Neural cell (in vitro differentiated cells): ENCODE measurements around the gene FAM107B. TPM values are rescaled to one million over a fixed set of nuclear protein-coding genes. Genes with fewer than 3 reads are reported as not detected.

ENCODE experiments used
- H2AFZ ChIP-seq: fragments of 200-600, 300-800 bp; sonication (generic), shearing (Covaris generic); 2 replicates; pipeline ENCODE4 v1.6.0; 2014; ENCODE audit warnings: low read depth, mild to moderate bottlenecking, antibody characterized with exemption, low read length, moderate library complexity
- H3F3A ChIP-seq: fragments of 200-600 bp; shearing (Covaris generic); 2 replicates; pipeline ENCODE4 v1.6.1; 2016; ENCODE audit warnings: mild to moderate bottlenecking, moderate library complexity, mixed read lengths, antibody characterized with exemption, low read length; ENCODE audit not compliant: insufficient read depth, poor library complexity, severe bottlenecking
- H3K27ac ChIP-seq: fragments of 200-600, 300-800 bp; sonication (generic), shearing (Covaris generic); 2 replicates; pipeline ENCODE4 v1.5.1; 2014; ENCODE audit warnings: mild to moderate bottlenecking, low read length, moderate library complexity
- H3K27me3 ChIP-seq: fragments of 300-800, 200-600 bp; sonication (generic), shearing (Covaris generic); 2 replicates; pipeline ENCODE4 v1.6.0; 2014; ENCODE audit warnings: mild to moderate bottlenecking, low read depth, low read length, moderate library complexity; ENCODE audit not compliant: insufficient read depth
- H3K36me3 ChIP-seq: fragments of 300-800, 200-600 bp; sonication (generic), shearing (Covaris generic); 2 replicates; pipeline ENCODE4 v1.5.1; 2014; ENCODE audit warnings: mild to moderate bottlenecking, antibody characterized with exemption, low read length, moderate library complexity; ENCODE audit not compliant: insufficient read depth
- H3K4me2 ChIP-seq: fragments of 300-800, 200-600 bp; sonication (generic), shearing (Covaris generic); 2 replicates; pipeline ENCODE4 v1.6.0; 2014; ENCODE audit warnings: mild to moderate bottlenecking, low read length
- H3K4me3 ChIP-seq: fragments of 300-800, 200-600 bp; sonication (generic), shearing (Covaris generic); 2 replicates; pipeline ENCODE4 v1.5.1; 2014; ENCODE audit warnings: mild to moderate bottlenecking, low read length, moderate library complexity
- H3K79me2 ChIP-seq: fragments of 200-600 bp; shearing (Covaris generic); replicated peaks from 2 replicates; pipeline ENCODE4 v1.6.0; 2014; ENCODE audit warnings: mild to moderate bottlenecking, low read length, moderate library complexity; ENCODE audit not compliant: insufficient read depth
- H3K9ac ChIP-seq: fragments of 300-800, 200-600 bp; sonication (generic), shearing (Covaris generic); 2 replicates; pipeline ENCODE4 v1.6.1; 2016; ENCODE audit warnings: mild to moderate bottlenecking, low read length, mixed read lengths
- H3K9me2 ChIP-seq: fragments of 200-600 bp; shearing (Covaris generic); 2 replicates; pipeline ENCODE4 v1.6.1; 2016; ENCODE audit warnings: mild to moderate bottlenecking, low read length, mixed read lengths; ENCODE audit not compliant: insufficient read depth
- H3K9me3 ChIP-seq: fragments of 200-600, 300-800 bp; sonication (generic), shearing (Covaris generic); 2 replicates; pipeline ENCODE4 v1.6.1; 2016; ENCODE audit warnings: mild to moderate bottlenecking, mixed run types, low read length, moderate library complexity, mixed read lengths
- H4K20me1 ChIP-seq: fragments of 200-600 bp; shearing (Covaris generic); 2 replicates; pipeline ENCODE4 v1.6.1; 2016; ENCODE audit warnings: mild to moderate bottlenecking, mixed run types; ENCODE audit not compliant: insufficient read depth
- EP300 ChIP-seq: fragments of 450-650 bp; conservative IDR thresholded peaks from 2 replicates; pipeline ENCODE4 v1.6.1; 2014; ENCODE audit warnings: antibody characterized with exemption, mild to moderate bottlenecking, moderate library complexity; ENCODE audit not compliant: poor library complexity, severe bottlenecking
- EZH2 ChIP-seq: fragments of 200-600, 300-800 bp; shearing (Covaris generic), sonication (generic); IDR thresholded peaks from 2 replicates; pipeline ENCODE4 v1.6.1; 2014; ENCODE audit warnings: antibody characterized with exemption, low read length, borderline replicate concordance, mild to moderate bottlenecking; ENCODE audit not compliant: insufficient read depth, poor library complexity, severe bottlenecking
- MXI1 ChIP-seq: fragments of 450-650 bp; conservative IDR thresholded peaks from 2 replicates; pipeline ENCODE4 v1.6.1; 2014; ENCODE audit warnings: antibody characterized with exemption, mild to moderate bottlenecking; ENCODE audit not compliant: poor library complexity, severe bottlenecking
- POLR2AphosphoS5 ChIP-seq: IDR thresholded peaks from 2 replicates; pipeline ENCODE4 v1.6.1; 2012
- RAD21 ChIP-seq: fragments of 450-650 bp; conservative IDR thresholded peaks from 2 replicates; pipeline ENCODE4 v1.6.1; 2014; ENCODE audit warnings: antibody characterized with exemption, mild to moderate bottlenecking, moderate library complexity
- SMC3 ChIP-seq: fragments of 450-650 bp; conservative IDR thresholded peaks from 2 replicates; pipeline ENCODE4 v1.6.1; 2014; ENCODE audit warnings: antibody characterized with exemption, mild to moderate bottlenecking, moderate library complexity; ENCODE audit not compliant: poor library complexity
- TAF1 ChIP-seq: IDR thresholded peaks from 2 replicates; pipeline ENCODE4 v1.6.1; 2012; ENCODE audit warnings: low read depth
- polyA plus RNA-seq: library from polyadenylated mRNA; depleted of rRNA; stranded (reverse); fragments of >200 nt; gene quantifications from 2 replicates; pipeline ENCODE4 v1.2.3, GENCODE V29; 2014
- TF ChIP-seq, protein P1 (sequence below): IDR thresholded peaks from 2 replicates; pipeline ENCODE4 v1.6.1; 2012; ENCODE audit warnings: borderline replicate concordance

The FAM107B gene
- polyA plus RNA-seq, 1 donor from 2014 or later: 106 TPM

DNA sequence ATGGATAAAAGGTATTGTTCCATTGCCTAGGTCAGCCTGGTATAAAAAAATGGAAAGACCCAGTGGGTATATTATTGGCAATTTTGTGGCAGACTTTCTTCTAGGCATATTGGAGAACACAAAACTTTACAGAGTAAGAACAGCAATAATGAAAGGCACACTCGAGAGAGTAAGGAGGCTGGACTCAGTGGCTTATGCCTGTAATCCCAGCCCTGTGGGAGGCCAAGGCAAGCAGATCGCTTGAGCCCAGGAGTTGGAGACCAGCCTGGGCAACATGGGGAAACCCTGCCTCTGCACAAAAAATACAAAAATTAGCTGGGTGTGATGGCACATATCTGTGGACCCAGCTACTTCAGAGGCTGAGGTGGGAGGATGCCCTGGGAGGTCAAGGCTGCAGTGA, 158.2 kb downstream of the FAM107B start:
- Histone ChIP-seq H4K20me1 (no peaks in the 10 kb centered on the region), H3K4me2 (no peak overlapping the region), H3K27ac (no peak overlapping the region), H3K4me3 (no peak overlapping the region), H3K9me3 (no peaks in the 10 kb centered on the region), H3K79me2 (no peaks in the 10 kb centered on the region), H3K9me2 (no peaks in the 10 kb centered on the region), H2AFZ (no peak overlapping the region), H3F3A (no peaks in the 10 kb centered on the region), H3K9ac (no peak overlapping the region), H3K36me3 (no peaks in the 10 kb centered on the region), H3K27me3 (no peaks in the 10 kb centered on the region)
- no peak for TF ChIP-seq EZH2
- TF ChIP-seq POLR2AphosphoS5: no peak
- no peak for TF ChIP-seq TAF1

DNA sequence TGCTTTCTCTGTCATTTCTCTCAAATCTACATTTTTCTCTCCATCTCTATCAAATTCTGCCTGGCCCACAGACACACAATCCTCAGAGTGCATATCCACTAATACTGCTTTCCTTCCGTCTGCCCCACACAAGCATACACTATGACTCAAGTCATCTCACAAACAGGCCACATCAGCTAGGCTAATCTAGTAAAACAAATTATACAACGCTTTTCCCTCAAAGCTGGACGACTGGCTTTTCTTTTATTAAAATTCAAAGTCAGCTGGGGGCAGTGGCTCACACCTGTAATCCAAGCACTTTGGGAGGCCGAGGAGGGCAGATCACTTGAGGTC, 161.1 kb downstream of the FAM107B start:
- no peaks in the 10 kb centered on the region for H4K20me1 ChIP-seq

GRCh38 chr10:14612873-14613587, 161.7 kb downstream of the FAM107B start:
- H3K4me3 ChIP-seq: no peak overlapping the region
- no peak overlapping the region for H3K4me2 ChIP-seq
- TF ChIP-seq, protein P1, sequence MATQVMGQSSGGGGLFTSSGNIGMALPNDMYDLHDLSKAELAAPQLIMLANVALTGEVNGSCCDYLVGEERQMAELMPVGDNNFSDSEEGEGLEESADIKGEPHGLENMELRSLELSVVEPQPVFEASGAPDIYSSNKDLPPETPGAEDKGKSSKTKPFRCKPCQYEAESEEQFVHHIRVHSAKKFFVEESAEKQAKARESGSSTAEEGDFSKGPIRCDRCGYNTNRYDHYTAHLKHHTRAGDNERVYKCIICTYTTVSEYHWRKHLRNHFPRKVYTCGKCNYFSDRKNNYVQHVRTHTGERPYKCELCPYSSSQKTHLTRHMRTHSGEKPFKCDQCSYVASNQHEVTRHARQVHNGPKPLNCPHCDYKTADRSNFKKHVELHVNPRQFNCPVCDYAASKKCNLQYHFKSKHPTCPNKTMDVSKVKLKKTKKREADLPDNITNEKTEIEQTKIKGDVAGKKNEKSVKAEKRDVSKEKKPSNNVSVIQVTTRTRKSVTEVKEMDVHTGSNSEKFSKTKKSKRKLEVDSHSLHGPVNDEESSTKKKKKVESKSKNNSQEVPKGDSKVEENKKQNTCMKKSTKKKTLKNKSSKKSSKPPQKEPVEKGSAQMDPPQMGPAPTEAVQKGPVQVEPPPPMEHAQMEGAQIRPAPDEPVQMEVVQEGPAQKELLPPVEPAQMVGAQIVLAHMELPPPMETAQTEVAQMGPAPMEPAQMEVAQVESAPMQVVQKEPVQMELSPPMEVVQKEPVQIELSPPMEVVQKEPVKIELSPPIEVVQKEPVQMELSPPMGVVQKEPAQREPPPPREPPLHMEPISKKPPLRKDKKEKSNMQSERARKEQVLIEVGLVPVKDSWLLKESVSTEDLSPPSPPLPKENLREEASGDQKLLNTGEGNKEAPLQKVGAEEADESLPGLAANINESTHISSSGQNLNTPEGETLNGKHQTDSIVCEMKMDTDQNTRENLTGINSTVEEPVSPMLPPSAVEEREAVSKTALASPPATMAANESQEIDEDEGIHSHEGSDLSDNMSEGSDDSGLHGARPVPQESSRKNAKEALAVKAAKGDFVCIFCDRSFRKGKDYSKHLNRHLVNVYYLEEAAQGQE: no peak
- no peak for TF ChIP-seq EP300
- H3K36me3 ChIP-seq: no peaks in the 10 kb centered on the region
- H3K27me3 ChIP-seq: no peaks in the 10 kb centered on the region
- no peak overlapping the region for H3K9ac ChIP-seq
- no peaks in the 10 kb centered on the region for H3K9me2 ChIP-seq
- no peak overlapping the region for H2AFZ ChIP-seq
- H4K20me1 ChIP-seq: no peaks in the 10 kb centered on the region
- H3K9me3 ChIP-seq: no peaks in the 10 kb centered on the region
- H3K79me2 ChIP-seq: no peaks in the 10 kb centered on the region
- H3F3A ChIP-seq: no peaks in the 10 kb centered on the region
- no peak overlapping the region for H3K27ac ChIP-seq

More for the DNA sequence above, 161.1 kb downstream of the FAM107B start:
- TF ChIP-seq EP300 (no peak), TAF1 (no peak), MXI1 (no peak), POLR2AphosphoS5 (no peak), RAD21 (no peak), SMC3 (no peak)
- TF ChIP-seq, protein P1: no peak
- Histone ChIP-seq H2AFZ (no peak overlapping the region), H3K9me3 (no peaks in the 10 kb centered on the region), H3K9ac (no peak overlapping the region), H3K4me2 (no peak overlapping the region), H3K4me3 (no peak overlapping the region), H3K27ac (no peak overlapping the region), H3K79me2 (no peaks in the 10 kb centered on the region), H3K36me3 (no peaks in the 10 kb centered on the region), H3K9me2 (no peaks in the 10 kb centered on the region), H3K27me3 (no peaks in the 10 kb centered on the region), H3F3A (no peaks in the 10 kb centered on the region)
